ENCODE measurements around the gene CBR4.
"Not testable (repeated sequence)": the region's sequence is repeated elsewhere in the genome, so short reads cannot be mapped to it uniquely, and the experiment has no call there.

Gene CBR4

GRCh38 chr4:168992952-168993482 is 17.0 kb downstream of the CBR4 start:
- not testable (repeated sequence) for DNase-seq

DNA sequence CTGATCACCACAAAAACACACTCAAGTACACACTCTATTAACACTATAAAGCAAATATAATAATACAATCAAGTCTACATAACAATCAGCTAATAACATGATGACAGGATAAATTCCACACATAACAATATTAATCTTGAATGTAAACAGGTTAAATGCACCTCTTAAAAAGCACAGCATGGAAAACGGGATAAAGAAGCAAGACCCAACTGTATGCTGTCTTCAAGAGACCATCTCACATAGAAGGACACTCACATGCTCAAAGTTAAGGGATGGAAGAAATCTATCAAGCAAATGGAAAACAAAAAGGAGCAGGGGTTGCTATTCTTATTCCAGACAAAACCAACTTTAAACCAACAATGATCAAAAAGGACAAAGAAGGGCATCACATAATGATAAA is 28.1 kb downstream of the CBR4 start:
- DNase-seq, result no peak

DNA sequence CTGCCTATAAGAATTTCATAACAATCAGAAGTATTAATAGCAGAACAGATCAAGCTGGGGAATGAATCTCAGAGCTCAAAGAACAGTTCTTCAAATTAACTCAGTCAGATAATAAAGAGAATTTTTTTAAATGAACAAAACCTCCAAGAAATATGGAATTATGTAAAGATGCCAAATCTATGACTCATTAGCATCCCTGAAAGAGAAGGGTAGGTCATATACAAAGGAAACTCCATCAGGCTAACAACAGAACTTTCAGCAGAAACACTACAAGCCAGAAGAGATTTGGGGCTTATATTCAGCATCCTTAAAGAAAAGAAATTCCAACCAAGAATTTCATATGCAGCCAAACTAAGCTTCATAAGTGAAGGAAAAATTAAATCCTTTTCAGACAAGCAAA is 28.6 kb downstream of the CBR4 start:
- DNase-seq, result no peak

- DNase-seq, result no peak
These were observed 30.7 kb downstream of the CBR4 start for GRCh38 chr4:168979338-168979737.

- no peak for DNase-seq
These were observed 31.9 kb downstream of the CBR4 start for GRCh38 chr4:168978001-168978700.

GRCh38 chr4:168972596-168972995 is 37.5 kb downstream of the CBR4 start:
- DNase-seq, result no peak

DNA sequence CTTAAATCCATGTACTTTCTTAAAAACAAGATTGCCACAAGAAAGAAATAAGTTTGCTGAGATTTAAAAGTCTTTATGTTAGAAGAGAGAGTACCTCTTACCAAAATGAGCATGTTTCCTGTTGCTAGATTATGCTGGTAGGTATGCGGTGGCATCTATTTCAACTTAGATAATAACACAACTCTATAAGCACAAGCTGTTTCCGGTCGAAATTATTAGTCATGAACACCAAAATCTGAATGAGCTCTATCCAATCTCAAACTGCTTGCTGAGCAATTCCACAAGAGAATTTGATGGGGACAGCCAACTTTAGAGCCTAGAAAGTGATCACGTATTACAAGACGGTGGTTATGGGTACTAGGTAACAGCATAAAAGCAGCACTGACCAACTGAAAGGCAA is 49.3 kb downstream of the CBR4 start:
- DNase-seq, result no peak

- no peak for DNase-seq
These were observed 54.4 kb downstream of the CBR4 start for GRCh38 chr4:168955674-168956073.

- DNase-seq, result not testable (repeated sequence)
These were observed 57.2 kb downstream of the CBR4 start for GRCh38 chr4:168952821-168953246.

DNA sequence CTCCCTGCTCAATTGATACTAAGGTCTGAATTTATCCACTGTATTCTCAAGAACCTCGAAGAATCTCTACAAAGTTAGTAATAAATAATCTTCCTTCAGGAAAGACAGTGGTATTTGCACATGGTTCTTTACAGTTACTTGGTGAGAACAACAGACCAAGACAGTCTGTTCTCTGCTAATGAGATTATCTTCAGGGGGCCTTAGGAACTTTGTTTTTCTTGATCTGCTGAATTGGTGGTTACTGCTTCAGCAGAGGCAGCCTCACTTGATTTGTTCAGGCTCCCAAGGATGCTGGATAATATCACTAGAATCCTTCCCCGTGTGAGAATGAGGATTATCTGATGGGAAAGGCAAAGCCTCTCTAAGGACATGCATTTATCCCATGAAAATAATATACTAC is 64.8 kb downstream of the CBR4 start:
- no peak for DNase-seq

DNA sequence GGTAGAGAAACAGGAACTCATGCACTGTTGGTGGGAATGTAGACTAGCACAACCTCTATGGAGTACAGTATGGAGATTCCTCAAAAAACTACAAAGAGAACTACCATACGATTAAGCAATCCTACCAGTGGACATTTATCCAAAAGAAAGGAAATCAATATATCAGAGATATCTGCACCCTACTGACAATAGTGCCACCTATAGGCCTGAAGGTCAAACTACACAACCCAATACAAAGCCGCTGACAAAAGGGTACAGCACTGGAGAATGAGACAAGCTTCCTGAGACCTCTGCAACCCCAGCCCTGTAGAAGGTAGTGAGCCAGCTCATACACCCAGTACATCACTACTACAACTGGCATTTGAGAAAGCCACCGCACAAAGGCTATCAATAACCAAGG is 67.1 kb downstream of the CBR4 start:
- DNase-seq, result no peak

Measured in stimulated activated CD4-positive, alpha-beta T cell treated with anti-CD3 and anti-CD28 coated beads, Interleukin-4, amount 100 ng/mL, for 4 hours (primary cell).